ENCODE measurements around the gene PRIMA1.

The PRIMA1 gene

GRCh38 chr14:93712838-93713724, 75.2 kb downstream of the PRIMA1 start:
- no peak for DNase-seq (ENCODE audit: low read depth in 2 of 2)

DNA sequence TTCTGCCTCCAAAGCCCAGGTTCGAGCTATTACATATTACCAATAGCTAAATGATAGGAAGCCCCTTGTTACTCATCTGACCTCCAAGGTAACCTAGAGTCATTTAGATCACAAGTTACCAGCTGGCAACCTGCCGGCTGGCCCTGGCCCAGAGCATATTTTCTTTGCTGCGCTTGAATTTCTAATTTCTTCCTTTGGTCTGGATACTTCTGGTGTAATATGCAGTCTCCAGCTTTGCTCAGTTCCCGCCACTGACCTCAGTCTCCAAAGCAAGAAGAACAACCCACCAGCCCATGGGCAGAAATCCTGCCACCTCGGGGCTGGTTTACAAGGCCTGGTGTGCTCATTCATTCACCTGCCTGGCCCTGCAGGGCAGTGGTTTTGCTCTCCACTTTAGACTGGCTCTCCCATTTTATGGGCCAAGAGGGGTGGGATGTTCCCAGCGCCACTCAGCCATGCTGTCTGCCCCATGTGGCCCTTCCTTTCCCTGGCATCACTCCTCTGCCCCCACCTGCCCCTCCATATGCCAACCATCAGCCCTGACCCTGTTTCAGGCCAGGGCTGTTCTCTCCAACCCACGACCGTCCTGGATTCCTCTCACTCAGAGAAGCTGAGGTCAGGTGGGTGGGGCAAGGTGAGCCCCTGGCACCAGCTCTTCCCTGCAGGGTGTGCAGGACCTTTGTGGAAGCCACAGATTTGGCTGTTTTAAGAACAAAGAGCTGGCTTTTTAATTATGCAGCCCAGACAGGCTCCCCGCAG, 76.0 kb downstream of the PRIMA1 start:
- DNase-seq (ENCODE audit: low read depth in 2 of 2): no peak

GRCh38 chr14:93709249-93709648, 79.0 kb downstream of the PRIMA1 start:
- no peak for DNase-seq (ENCODE audit: low read depth in 2 of 2)

DNA sequence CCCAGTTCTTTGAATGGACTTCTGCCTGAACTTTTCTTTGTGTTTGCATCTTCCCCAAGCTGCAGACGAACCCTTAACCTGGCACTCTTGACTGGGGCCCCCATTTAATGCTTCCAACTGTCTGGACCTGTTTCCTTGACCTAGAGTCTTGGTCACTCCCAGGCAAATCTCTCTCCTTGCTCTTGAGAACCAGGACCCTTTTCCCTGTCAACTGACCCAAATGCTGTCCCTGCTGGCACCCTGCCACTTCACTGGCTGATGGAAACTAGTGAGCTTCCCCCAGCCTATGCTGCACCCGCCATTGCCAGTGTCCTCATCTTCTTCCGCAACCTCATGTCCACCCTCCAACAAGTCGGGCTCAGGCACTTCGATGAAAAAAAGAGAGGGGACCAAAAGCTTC, 79.5 kb downstream of the PRIMA1 start:
- no peak for DNase-seq (ENCODE audit: low read depth in 2 of 2)

GRCh38 chr14:93708311-93708734, 80.0 kb downstream of the PRIMA1 start:
- no peak for DNase-seq (ENCODE audit: low read depth in 2 of 2)

GRCh38 chr14:93707475-93707874, 80.8 kb downstream of the PRIMA1 start:
- no peak for DNase-seq (ENCODE audit: low read depth in 2 of 2)

- DNase-seq (ENCODE audit: low read depth in 2 of 2): no peak
Measured at GRCh38 chr14:93706360-93706955, 81.8 kb downstream of the PRIMA1 start.

GRCh38 chr14:93705513-93706156, 82.7 kb downstream of the PRIMA1 start:
- no peak for DNase-seq (ENCODE audit: low read depth in 2 of 2)

DNA sequence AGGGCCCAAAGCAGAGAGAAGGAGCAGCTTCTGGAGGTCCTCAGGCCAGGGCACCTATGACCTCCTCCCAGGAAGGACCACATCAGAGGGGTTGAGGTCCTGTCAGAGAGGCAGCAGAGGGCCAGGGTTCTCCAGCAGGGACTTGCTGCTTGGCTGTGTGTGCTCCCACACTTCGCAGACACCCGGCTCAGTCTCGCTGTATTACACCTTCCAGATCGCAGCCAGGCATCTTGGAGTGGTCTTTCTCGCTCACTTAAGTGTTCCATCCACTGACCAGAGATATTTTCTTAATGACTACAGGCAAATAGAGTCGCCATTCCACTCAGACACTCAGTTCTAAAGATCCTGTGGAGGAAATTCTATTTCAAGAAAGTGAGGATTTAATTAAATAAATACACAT, 84.3 kb downstream of the PRIMA1 start:
- no peak for DNase-seq (ENCODE audit: low read depth in 2 of 2)

GRCh38 chr14:93702946-93703345, 85.3 kb downstream of the PRIMA1 start:
- no peak for DNase-seq (ENCODE audit: low read depth in 2 of 2)

DNA sequence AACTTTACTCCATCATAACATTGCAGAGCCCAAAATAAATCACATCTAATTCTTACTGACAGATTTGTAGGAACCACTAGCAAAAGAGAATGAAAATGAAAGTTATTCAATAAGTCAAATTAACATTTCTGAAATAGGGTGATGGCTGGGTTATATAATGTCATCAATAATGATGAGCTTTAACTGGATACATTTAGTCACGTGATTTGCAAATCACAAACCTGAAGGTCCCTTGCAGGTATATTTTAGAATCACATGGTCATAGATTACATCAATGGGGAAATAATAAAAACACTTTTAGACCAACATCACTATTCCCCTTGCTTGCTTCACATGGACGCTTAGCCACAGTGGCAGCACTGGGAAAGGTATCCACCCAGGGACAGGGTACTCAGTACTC, 86.7 kb downstream of the PRIMA1 start:
- no peak for DNase-seq (ENCODE audit: low read depth in 2 of 2)

- no peak for DNase-seq (ENCODE audit: low read depth in 2 of 2)
Measured at GRCh38 chr14:93700928-93701327, 87.4 kb downstream of the PRIMA1 start.

GRCh38 chr14:93693914-93694313, 94.4 kb downstream of the PRIMA1 start:
- DNase-seq (ENCODE audit: low read depth in 2 of 2): no peak

GRCh38 chr14:93691042-93691780, 97.1 kb downstream of the PRIMA1 start:
- no peak for DNase-seq (ENCODE audit: low read depth in 2 of 2)

GRCh38 chr14:93690146-93690545, 98.1 kb downstream of the PRIMA1 start:
- DNase-seq (ENCODE audit: low read depth in 2 of 2): no peak

DNA sequence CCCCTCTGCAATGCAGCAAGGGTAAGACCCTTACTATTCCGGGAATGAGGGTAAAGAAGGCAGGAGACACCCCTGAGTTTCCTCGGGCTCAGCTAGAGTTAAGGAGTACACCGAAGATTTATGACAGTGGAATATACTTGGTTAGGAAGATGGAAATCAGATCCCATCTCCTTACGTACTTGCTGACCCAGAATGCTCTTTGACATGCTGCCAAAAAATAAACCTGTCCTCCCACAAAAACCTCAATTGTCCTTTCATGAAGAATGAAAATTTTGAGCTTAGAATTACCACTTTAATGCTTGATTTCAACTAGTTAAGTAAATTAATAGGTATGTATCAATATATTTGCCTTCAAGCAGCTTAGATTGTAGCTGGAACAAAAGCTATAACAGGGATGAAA, 99.5 kb downstream of the PRIMA1 start:
- no peak for DNase-seq (ENCODE audit: low read depth in 2 of 2)

GRCh38 chr14:93688239-93688666, 100.0 kb downstream of the PRIMA1 start:
- DNase-seq (ENCODE audit: low read depth in 2 of 2): no peak

DNA sequence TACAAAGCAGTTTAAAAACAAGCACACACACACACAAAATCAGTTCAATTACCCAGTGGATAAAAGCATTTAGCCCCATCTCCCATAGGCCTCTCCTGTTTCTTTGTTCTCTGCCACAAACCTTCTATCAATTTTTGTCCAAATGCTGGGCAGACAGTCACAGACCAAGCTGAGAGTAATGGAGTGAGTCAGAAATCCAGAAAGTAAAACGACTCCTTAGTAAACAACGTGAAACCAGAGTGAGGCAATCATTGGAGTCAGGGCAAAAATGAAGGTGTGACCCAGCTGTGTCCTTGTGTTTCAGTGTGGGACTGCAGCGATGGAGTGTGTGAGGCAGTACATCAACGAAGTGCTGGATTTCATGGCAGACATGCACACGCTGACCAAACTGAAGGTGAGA, 102.0 kb downstream of the PRIMA1 start:
- DNase-seq (ENCODE audit: low read depth in 2 of 2): no peak

- DNase-seq (ENCODE audit: low read depth in 2 of 2): no peak
Measured at GRCh38 chr14:93685121-93685895, 103.0 kb downstream of the PRIMA1 start.

DNA sequence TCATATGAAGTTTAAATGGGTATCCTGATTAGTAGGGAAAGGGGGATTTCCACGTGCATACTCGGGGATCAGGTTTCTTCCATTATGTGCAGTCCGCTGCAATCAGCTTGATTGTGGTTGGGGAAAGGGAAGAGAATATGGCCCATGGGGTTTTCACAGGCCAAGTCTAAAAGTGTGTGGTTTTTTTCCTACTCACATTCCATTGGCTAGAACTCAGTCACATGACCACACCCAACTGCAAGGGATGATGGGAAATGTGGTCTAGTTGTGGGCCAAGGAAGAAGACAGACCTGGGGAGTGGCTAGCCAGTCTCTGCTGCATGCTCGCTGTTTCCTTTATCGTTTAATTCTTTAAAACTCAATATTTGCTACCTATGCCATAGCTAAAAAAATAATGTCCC, 105.1 kb downstream of the PRIMA1 start:
- no peak for DNase-seq (ENCODE audit: low read depth in 2 of 2)

DNA sequence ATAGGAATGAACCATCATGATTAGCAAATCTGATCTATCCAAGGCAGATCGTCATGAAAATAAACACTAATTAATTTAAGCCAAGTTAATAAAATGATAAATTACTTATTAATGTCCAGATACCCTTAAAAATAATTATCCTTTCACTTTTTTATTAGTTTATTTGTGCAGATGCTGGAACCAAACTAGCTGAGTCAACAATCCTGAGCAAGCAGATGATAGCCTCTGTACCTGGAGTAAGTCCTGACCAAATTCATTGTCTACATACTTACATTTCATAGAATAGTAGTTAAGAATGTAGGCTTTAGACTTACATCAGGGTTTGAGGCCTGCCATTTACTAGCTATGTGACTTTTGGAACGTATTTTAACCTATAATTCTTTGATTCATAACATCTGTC, 105.8 kb downstream of the PRIMA1 start:
- no peak for DNase-seq (ENCODE audit: low read depth in 2 of 2)

Data from stimulated activated CD8-positive, alpha-beta memory T cell treated with anti-CD3 and anti-CD28 coated beads, Interleukin-7, amount 100 ng/mL, for 1 hour (primary cell).